Measurements from ENCODE around the gene ZFHX3. TPM values are rescaled to one million over a fixed set of nuclear protein-coding genes. Genes with fewer than 3 reads are reported as not detected.

ZFHX3 gene
- total and polyA plus RNA-seq, 10 of the 15 experiments (the other 5 are each of a cell fraction or from before 2014, with no cell fraction given): 0.68 to 8.6 (median 2.0) TPM

DNA sequence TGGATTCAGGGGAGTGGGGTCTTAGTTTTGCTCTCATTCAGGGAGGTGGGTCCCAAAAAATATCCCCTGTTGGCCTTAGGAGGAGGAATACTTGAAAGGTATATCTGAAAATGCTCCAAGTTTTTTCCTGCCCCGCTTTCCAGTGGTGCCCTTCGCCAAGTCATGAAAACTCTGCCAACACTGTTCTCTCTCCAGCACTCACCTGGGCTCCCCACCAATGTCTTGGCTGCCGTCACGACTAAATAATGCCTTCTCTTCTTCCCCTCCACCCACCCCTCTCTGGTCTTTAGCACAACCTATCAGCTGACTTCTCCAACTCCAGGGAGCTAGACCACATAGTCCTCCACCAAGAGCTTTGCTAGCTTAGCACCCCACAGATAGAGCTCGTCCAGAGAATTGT lies 30.6 kb downstream of the ZFHX3 start (continued):
- TF ChIP-seq PAX5 (IDR thresholded peaks at IDR 0.05; ENCODE audit: borderline replicate concordance, low read depth, low read length) (no peak), FOS (IDR thresholded peaks at IDR 0.05; ENCODE audit: borderline replicate concordance, extremely low read depth, insufficient read length) (no peak), ZBTB40 (IDR thresholded peaks at IDR 0.05; ENCODE audit: borderline replicate concordance) (no peak), BCL11A (IDR thresholded peaks at IDR 0.05; ENCODE audit: low read depth, low read length) (no peak), ZSCAN29 (IDR thresholded peaks at IDR 0.05) (no peak), SKIL (IDR thresholded peaks at IDR 0.05; ENCODE audit: low read depth, poor library complexity, severe bottlenecking) (no peak), BCLAF1 (IDR thresholded peaks at IDR 0.05) (no peak), BACH1 (IDR thresholded peaks at IDR 0.05; ENCODE audit: borderline replicate concordance) (no peak), RBBP5 (conservative IDR thresholded peaks at IDR 0.05) (no peak)
- TF ChIP-seq, protein P1, sequence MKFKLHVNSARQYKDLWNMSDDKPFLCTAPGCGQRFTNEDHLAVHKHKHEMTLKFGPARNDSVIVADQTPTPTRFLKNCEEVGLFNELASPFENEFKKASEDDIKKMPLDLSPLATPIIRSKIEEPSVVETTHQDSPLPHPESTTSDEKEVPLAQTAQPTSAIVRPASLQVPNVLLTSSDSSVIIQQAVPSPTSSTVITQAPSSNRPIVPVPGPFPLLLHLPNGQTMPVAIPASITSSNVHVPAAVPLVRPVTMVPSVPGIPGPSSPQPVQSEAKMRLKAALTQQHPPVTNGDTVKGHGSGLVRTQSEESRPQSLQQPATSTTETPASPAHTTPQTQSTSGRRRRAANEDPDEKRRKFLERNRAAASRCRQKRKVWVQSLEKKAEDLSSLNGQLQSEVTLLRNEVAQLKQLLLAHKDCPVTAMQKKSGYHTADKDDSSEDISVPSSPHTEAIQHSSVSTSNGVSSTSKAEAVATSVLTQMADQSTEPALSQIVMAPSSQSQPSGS (IDR thresholded peaks at IDR 0.05; ENCODE audit: low read length): no peak
